Retina (tissue), 1 donor: Measurements from ENCODE around the gene CDH10.

Experiments used
- DNase-seq: peaks from one replicate; pipeline ENCODE4 v3.0.0-alpha.2; 2016

CDH10 gene

DNA sequence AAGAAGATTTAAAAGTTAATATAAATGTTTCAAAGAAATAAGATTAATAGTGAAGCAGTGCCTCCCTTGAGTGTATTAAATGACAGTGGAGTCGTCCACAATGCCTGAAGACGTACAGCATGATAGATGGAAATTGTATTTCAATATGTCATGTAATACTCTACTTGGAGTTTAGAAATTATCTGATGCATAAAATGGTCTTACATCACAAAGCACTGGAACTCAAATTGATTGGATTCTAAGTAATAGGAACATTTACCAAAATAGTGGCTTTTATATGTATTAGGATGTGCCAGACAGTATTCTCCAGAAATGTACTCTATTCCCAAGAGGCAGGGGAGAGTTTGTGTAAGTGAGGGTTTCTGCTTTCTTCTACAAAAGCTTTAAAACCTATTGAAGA, 49.4 kb downstream of the CDH10 start:
- no peak for DNase-seq

DNA sequence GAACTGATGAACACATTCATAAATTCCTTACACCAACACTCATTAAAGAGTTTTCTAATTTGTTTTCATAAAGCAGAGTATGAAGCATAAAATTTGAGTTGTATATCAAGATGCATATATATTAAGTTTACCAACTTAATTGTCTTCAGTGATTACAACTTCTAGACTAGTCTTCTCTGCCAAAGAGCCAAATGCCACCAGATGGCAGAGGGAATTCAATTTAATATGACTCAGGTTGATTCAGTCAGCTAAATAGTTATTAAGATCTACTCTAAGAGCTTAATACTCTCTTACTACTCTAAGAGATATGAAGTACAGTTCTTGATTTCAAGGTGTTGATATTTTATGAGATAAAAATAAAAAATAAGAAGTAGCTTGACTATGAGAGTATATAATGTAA, 53.4 kb downstream of the CDH10 start:
- no peak for DNase-seq

DNA sequence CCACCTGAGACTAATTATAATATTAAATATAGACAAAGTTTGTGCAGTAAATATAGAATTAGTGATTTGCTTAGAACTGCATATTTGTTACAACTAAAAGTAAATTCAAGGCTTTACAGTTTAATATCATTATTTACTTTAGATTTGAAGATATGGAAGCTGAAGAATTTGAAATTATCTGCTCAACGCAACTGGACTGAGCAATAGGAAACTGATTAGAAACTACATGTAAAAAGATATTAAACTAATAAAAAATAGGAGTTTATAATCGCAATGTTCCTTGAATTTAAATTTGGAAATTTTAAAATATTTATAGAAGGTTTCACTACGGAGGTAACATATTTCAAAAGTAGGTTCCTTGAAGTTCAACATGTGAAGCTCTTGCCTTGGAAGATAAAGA, 55.2 kb downstream of the CDH10 start:
- DNase-seq: no peak

DNA sequence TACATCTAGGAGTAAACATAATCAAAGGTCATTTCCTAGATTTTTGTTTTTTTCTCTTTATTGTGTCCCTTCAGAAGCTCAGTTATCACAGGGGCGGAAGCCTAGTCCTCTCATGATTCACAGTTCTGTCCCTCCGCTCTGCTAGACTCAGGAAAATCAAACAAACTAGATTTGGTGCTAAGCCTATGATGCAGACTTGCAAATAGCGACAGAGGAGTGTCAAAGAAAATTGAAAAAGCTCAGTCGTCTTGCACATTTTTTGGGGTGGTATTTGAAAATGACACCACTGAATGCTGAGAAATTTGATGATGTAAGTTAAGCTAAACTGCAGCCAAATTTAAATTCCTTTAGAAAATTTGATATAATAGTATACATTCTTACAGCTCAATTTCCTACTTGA, 59.0 kb downstream of the CDH10 start:
- DNase-seq: no peak

DNA sequence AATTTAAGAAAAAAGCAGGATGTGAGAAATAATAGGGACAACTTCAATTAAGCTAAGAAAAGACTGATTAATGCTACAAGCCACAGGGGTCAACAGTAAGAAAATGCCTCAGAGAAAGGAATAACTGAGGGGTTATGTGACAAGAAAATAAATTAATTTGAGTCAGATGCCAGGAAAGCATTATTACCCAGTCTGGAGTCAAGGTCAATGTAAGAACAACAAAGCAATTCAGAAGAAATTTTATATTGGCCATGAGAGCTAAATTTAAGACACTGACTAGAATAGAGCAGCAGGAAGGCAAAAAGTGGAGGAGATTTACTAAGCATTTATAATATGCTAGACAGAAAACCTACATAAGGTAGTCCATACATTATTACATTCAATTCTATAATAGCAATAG, 73.5 kb downstream of the CDH10 start:
- DNase-seq: no peak

DNA sequence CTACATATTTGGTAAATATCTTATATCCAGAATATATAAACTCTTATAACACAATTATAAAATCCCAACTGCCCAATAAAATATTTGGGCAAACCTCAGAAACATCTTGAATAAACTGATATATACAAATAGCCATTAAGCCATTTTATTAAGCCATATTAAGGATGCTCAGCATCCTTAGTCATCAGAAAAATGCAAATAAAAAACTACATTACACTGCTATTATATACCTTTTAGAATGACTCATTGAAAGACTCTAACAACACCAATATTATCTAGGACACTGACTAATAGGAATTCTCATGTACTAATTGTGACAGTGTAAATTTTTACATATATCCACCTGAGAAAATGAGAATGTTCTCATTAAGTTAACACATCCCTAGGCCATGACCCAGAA, 77.8 kb downstream of the CDH10 start:
- no peak for DNase-seq

DNA sequence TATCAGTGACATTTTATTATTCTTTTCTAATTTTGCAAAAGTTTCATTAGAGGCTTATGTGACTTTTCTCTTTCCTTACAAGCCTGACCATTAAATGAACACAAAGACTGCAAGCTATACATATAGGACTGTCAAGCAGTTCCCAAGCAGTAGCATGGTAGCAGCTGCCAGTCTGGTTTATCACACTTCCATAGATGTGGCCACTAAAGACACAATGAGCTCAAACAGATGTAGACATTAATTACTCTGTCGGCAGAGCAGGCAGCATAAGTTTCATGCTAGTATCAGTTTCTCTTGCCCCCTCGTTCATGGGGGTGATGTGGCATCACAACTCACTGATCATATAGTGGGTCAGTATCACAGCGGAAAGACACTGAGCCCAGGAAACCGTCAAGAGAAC, 89.5 kb downstream of the CDH10 start:
- DNase-seq: peak; percentile 16

DNA sequence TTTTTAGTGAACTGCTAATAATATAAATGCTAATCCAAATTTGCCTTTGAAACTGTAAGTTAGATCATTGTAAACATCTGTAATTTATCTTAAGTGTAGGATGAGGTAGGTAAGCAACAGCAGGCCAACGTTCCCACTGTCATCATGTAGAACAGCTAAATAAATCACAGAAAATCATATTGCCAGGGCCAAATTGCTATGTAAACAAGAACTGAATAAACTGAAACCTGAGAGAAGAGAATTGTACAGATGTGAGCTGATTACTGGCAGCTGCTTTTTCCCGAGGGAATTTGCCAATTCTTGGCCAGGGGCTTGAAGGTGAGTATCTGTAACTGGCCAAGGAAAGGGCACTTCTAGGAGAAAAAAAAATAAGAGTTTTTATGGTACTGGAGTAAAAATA, 97.6 kb downstream of the CDH10 start:
- no peak for DNase-seq

DNA sequence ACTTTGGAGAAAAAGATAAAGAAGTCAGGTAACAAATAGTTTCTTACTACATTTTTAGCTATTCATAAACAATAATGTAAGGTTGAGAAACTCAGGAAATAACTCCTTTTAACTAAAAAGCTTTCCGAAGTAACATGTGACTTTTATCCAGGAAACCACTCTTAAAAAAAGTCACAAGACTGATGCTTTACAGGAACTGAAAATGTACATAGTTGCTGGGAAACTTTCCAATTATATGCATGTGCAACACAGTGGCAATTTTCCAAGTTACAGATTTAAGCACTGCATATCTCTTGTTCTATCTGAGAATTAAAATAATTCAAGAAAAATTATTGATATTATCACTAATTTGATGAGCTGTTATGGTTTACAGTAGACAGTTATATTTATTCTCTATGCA, 105.2 kb downstream of the CDH10 start:
- no peak for DNase-seq

DNA sequence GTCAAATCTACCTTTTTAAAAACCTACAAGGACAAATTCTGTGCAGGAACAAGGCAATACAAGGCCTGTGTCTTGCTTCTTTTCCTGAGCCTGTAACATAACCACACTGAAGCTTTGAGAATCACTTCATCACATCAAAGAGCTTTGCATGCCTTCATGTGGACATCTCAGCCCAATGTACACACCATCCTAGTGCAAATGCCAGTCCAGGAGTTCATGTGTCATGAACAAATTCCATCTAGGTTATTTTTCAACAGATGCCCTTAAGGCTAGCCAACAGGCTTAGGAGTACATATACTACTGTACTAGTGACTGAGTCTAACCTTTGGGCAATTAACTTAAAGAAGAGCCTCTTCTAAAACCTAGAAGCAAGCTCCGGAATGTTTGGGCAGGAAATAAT, 106.4 kb downstream of the CDH10 start:
- DNase-seq: no peak

DNA sequence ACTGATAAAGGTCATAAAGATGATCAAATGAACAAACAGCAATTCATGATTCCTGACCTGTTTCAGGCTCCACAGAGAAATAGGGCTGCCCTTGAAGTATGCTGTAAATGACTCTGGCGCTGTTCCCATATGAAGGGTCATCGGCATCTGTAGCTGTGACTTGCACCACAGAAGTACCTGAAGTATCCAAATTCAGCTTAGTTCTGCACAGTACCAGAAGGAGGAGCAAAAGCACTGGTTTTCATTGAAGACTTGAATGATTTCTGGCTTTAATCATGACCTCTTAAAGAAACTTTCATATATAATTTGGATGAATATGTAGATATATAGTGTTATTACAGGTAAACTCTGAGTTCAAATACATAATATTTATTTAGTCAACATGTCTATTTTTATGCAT, 109.1 kb downstream of the CDH10 start:
- DNase-seq: no peak

DNA sequence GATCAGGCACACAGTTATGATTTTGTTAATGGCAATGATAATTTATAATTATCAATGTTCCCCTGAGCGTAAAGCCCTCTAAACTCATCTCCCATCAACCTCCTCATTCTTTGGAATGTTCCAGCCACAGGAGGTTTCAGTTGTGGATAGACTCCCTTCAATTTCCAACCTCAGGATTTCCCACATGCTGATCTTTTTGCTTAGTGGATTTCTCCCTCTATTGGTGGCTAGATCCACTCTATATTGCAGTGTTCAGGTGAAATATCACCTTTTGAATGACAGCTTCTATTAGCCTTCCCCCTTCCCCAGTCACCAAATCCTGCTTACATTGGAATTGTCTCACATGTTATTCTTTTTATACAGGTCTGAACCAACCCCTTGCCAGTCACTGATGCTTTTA, 113.9 kb downstream of the CDH10 start:
- no peak for DNase-seq

DNA sequence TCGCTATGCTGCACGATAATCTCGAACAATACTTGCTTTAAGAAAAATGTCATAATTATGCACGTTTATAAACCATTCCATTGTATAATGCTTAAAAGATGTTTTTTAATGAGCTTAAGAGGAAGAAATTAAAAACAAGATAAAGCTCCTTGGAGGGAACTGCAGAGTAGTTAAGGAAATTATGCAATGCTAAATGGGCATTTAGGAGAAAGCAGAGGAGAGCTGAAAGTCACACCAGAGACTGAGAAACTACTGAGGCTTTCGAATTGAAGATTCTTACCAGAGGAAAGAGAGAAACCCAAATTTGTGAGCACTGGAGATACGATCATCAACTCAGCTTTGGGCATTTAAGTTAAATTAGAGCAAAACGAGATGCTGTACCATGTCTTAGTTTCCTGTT, 119.4 kb downstream of the CDH10 start:
- no peak for DNase-seq

DNA sequence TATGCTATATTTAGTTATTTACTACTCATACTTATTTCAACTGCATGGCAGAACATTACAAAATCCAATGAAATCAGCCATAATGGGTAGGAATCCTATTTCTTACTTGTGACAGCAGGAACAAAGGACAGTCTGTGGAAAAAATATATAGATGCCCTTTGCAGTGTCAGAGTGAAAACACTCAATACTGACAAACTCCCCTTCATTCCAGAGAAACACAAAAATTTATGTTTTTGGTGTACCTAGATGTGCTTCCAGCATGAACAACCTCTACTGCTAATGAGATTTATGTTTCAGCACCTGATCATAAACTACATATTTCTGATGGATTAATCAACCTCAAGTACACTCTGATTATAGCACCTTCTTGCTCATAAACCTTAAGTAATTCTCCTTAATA, 132.4 kb downstream of the CDH10 start:
- DNase-seq: no peak

DNA sequence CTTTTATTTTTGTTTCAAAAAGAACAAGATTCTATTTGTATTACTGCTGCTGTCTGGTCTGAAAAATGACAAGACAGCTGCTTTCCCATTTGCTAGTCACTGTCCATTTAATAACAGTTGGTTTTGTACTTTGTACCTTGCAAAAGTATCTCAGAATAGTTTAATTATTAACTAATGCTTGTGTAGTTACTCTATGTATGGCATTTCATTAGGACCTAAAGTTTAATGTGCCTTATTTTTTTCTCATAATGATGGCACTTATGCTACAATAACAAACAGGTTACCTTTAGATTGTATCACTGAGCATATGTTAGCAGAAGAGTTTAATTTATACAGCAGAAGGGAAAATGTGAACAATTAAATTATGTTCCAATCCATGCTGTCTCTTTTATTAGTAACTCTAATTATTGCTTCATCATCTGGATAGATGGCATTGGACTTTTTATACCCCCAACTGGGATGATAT, 134.2 kb downstream of the CDH10 start:
- DNase-seq: no peak

DNA sequence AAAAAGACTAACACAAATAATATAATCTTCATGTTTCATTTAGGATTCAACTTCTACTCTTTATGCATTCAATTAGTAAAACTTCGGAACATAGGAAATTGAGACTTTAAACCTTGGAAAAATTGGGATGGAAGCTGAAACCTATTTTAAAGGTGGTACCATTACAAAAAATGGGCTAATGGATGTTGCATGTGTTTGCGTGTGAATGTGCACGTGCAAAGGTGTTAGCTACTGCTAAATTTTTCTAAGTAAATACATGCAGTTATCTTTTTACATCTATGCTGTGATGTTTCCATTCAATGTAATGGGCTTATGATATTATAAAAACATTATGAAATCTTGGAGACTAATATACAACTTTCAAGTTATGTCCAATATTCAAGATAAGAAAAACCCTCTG, 134.8 kb downstream of the CDH10 start:
- no peak for DNase-seq

DNA sequence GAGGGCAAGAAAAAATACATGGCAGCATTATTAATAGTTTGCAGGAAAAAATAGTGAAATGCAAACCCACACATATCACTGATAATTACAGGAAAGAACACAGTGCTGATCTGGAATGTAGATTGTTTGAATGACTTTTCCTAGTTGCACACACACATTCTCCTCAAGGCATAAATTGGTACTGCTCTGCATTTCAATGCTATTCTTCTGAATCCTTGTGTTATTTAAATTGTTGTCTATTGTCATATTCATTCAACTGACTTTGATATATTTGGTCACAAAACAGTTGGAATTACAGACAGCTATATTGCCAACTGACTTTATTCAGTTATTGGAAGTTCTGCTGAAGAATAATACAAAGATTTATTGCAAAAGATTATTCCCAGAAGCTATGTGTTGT, 139.5 kb downstream of the CDH10 start:
- no peak for DNase-seq

DNA sequence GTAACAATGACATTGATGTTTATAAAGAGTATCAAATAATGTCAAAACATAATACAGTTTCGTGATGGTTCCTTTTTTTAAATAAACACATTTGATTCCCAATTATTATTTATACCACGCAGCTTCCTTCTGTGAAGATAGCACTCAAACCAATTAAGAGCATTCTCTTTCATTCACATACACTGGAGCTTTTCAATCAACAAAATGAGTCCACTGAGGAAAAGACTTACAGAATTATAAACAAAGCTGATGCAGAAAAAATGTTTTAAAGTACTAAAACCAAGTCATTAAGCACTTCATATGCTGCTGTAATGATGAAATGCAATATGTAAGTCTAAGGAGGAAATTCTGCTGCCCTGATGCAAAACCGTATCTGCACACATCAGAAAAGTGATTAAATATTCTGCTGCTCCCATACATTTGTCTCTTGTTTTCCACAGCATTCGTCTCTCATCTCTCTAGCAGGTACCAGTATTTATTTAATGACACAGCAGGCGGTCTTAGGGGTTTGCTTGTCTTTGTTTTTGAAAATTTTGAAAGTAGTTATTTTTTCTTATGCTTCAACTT, 147.1 kb downstream of the CDH10 start:
- DNase-seq: no peak

DNA sequence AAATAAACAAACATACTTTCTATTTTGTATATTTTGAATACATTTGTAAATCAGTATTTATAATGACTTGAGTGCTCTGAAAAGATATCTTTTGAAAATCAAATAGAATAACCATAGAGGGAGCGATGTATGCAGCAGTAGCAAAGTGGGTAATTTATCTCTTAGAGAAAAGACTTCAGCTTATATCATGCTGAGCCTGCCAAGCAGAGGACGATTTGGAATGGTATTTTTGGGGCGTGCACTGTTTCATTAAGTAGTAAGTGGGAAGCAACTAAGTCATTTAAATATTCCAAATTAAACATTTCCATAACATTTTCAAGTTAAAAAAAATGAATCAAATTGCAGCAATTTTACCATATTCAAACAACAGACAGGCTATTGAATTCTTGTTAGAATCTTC, 147.6 kb downstream of the CDH10 start:
- DNase-seq: no peak

DNA sequence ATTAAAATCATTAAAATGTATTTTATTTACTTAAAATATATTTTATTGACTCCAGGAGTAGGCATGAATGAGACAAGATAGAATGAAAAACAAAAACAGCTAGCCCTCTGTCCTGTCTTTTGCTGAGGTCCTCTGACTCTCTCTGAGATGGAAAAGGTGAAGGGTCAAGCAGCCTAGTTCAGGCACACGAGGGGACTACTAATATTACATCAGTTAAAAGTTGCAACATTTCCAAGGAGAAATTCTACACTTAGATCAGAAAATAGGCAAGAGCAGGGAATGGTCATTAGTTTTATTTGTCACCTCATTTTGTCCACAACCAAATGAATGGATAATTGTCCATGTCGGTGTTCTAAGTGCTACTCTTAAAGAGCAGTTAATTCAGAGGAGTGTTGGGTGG, 148.5 kb downstream of the CDH10 start:
- no peak for DNase-seq

DNA sequence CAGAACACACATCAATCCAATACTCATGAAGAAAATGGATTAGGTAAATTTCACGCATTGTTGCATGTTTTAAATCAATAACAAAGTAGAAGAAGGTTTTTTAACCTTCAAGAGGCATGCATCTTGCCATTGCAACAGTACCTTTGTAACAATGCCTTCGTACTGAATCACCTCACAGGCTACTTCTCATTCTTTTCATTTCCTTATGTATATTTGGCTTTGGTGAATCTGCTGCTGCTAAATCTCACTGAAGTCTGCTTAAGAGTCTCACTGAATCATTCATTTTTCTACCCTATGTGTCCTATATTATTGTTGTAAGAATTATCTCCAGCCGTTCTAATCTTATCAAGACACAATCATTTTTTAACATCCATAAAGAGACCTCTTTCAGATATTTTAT, 152.5 kb downstream of the CDH10 start:
- no peak for DNase-seq

DNA sequence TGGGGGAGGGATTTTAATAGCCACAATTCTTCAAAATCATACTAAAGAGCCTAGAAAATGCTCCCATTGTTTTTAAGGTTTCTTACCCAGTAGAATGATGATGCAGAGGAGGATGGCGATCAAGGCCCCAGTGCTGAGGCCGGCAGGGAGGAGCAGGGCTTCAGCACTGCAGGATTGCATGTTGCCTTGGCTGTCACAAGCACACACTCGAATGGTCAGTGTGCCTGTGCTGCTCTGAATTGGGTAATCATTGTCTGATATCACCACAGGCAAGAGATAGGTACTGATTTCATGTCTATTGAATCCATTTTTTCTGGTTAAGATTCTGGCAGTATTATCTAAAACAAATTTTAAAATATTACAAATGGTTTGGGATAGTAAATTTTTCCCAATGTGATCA, 153.3 kb downstream of the CDH10 start:
- no peak for DNase-seq

DNA sequence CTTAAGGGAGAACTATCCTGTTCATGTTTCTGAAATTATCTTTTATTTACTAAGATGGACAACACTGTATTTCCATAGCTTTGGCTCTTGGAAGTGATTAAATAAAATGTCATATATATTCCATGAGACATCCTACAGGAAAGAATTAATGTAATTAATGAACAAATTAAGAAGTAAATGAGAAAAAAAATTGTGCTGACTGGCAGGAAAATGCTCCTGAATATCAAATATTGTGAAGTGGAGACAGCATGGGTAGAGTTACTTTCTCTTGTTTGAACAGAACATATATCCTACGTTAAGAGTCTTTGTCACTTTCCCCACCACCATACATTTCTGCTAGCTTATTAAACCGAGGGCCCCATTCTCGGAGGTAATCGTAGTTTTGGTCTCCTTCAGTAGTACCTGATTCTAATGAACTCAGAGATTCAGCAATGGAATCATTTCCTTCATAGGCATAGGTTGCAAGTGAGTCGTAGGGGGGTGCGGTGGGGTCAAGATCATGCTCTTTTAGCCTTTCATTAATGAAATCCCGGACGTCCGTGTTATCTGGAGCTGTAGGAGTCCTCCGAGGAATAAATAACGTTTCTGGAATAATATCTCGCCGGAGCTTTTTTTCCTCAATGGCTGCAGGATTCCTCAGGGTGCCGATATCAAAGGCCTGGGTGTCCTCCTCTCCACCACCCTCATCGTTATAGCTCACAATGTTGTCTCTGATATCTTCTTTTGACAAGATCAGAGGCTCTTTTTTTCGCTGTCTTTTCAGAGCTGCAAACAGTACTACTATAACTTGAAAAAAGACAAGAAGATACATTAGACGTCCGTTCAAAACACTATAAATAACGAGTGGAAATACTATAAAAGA, 157.2 kb downstream of the CDH10 start:
- DNase-seq: no peak

DNA sequence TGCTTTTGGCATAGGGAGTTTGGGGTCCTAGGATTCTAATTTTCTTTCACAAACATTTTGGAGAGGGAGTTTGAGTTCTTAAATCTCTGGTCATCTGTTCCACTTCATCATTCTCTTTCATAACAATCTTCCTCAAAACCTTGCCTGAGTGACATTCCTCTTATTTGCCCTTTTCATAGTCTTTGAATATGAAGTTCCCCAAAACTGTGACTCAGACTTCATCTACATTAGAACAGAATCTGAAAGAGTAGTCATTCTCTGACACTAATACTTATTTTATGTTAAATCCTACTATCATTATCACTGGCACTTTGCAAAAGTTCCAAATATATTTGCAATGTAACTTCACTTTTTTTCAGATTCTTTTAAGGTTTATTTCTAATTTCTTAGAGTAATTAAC, 163.8 kb downstream of the CDH10 start:
- no peak for DNase-seq

DNA sequence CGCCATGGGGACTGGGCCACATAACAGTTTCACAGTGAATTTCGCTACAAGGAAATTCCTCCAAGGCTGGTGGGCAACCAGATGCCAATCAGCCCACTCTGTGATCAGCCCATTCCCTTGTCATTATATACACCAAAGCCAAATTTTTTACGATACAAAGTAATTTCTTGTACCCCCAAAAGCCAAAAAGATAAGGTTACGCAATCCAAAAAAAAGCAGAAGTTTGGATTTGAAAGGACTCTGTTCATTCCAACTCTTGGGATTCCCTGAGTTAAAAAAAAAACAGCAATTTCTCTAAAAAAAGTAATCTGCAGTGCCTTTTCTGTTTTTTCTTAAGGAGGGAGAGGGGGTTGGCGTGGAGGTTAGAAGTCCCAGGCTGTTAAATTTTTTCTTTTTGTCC, 166.8 kb downstream of the CDH10 start:
- no peak for DNase-seq
